Fibroblast of villous mesenchyme (primary cell): ENCODE data around the gene USP12. TPM values are rescaled to one million over a fixed set of nuclear protein-coding genes. Genes with fewer than 3 reads are reported as not detected.
A peak's percentile ranks its signal among the peaks of the same experiment; 100 is the strongest.

ENCODE experiments used
- DNase-seq: peaks from one replicate; pipeline ENCODE4 v3.0.0-alpha.2; 2010; ENCODE audit warnings: low read depth
- H3K4me3 ChIP-seq: 2 replicates; pipeline ENCODE4 v1.5.1; 2011; ENCODE audit warnings: low read depth, mild to moderate bottlenecking, low read length
- CTCF ChIP-seq: IDR thresholded peaks from 2 replicates; pipeline ENCODE4 v1.5.1; 2012; ENCODE audit warnings: low read depth, mild to moderate bottlenecking, low read length; ENCODE audit not compliant: insufficient read depth
- total RNA-seq: library from RNA; depleted of rRNA; stranded (reverse); fragments of >200 nt; gene quantifications from 2 replicates; pipeline ENCODE4 v1.2.3, GENCODE V29; 2012

Gene USP12
- total RNA-seq, 1 donor, result 19.0 TPM

GRCh38 chr13:27040826-27041108, 130.8 kb downstream of the USP12 start:
- H3K4me3 ChIP-seq, result no peak overlapping the region
- DNase-seq, result no peak
- no peak for TF ChIP-seq CTCF

- no peak overlapping the region for H3K4me3 ChIP-seq
- no peak for TF ChIP-seq CTCF
- DNase-seq, result no peak
These were observed 132.4 kb downstream of the USP12 start for GRCh38 chr13:27039171-27039701.

- TF ChIP-seq CTCF, result no peak
- no peak overlapping the region for H3K4me3 ChIP-seq
- peak; percentile 77 for DNase-seq
These were observed 133.3 kb downstream of the USP12 start for GRCh38 chr13:27038323-27038722.

- no peak for DNase-seq
- no peak overlapping the region for H3K4me3 ChIP-seq
- TF ChIP-seq CTCF, result no peak
These were observed 134.0 kb downstream of the USP12 start for GRCh38 chr13:27037571-27037970.

GRCh38 chr13:27037171-27037570, 134.4 kb downstream of the USP12 start:
- H3K4me3 ChIP-seq, result no peak overlapping the region
- DNase-seq, result no peak
- TF ChIP-seq CTCF, result no peak

GRCh38 chr13:27036236-27036981, 135.2 kb downstream of the USP12 start:
- peak; percentile 69 for DNase-seq
- H3K4me3 ChIP-seq, result no peak overlapping the region
- TF ChIP-seq CTCF, result no peak

- no peak overlapping the region for H3K4me3 ChIP-seq
- no peak for TF ChIP-seq CTCF
- no peak for DNase-seq
These were observed 135.7 kb downstream of the USP12 start for GRCh38 chr13:27035892-27036235.
